ENCODE measurements around the gene SH3BP2.
A peak's percentile ranks its signal among the peaks of the same experiment; 100 is the strongest.

SH3BP2 gene

DNA sequence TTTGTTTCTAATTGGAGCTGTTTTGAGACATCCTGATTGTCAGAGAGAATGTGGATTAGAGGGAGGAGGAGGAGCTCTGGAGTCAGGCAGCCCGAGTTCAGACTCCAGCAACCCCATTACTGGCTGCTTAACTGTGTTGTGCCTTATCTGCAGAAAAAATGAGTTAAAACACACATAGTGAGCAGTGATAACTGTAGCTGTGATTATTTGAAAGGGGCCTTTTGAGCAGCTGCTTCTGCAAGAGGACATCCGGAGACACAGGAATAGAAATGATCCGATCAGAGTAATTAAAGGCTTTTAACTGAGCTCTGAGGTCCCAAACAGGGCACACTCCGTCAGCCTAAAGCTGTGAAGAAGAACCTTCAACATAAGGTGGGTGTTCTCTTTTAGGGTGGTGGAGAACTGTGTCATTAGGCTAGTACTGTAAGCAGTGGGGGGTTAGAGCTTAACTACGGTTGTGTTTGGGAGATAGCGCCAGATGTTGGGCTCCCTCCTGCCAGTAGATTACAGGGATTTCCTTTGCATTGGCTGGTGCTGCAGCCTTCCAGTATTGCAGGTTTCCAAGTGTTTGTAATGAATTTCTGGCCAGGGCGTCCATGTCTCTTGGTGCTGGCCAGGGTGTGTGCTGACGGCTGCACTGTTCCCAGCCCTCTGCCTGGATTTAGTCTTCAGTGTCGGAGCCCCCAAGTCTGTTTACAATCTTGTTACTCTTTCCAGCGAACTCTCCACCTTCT is 75.0 kb downstream of the SH3BP2 start:
- H3K4me2 ChIP-seq (ENCODE audit: low read depth, low read length, poor library complexity, severe bottlenecking) = peak overlapping the region; percentile 56
- H3K9me3 ChIP-seq (ENCODE audit: insufficient read depth, low read depth, low read length) = no peaks in the 10 kb centered on the region
- H3K9me2 ChIP-seq (replicated peaks; ENCODE audit: low read depth, low read length) = no peaks in the 10 kb centered on the region
- no peaks in the 10 kb centered on the region for H3K27me3 ChIP-seq (ENCODE audit: insufficient read depth, low read length, poor library complexity, severe bottlenecking)
- H2AFZ ChIP-seq (ENCODE audit: low read length) = no peak overlapping the region
- H3K79me2 ChIP-seq (ENCODE audit: insufficient read depth, low read length) = peaks cover 97% of the 10 kb centered on the region
- no peak for TF ChIP-seq EZH2phosphoT487 (IDR thresholded peaks at IDR 0.05; ENCODE audit: borderline replicate concordance)
- H3F3A ChIP-seq (ENCODE audit: low read depth) = no peaks in the 10 kb centered on the region
- H3K4me3 ChIP-seq (ENCODE audit: low read length, poor library complexity, severe bottlenecking) = no peak overlapping the region
- peak overlapping the region; percentile 12 for H3K9ac ChIP-seq (ENCODE audit: low read depth, low read length, poor library complexity, severe bottlenecking)
- peaks cover 43% of the 10 kb centered on the region for H3K4me1 ChIP-seq (ENCODE audit: insufficient read depth, low read length, poor library complexity, severe bottlenecking)
- H4K20me1 ChIP-seq (ENCODE audit: insufficient read depth, low read length, poor library complexity, severe bottlenecking) = peaks cover 51% of the 10 kb centered on the region
- H3K36me3 ChIP-seq (ENCODE audit: insufficient read depth, low read length) = no peaks in the 10 kb centered on the region

DNA sequence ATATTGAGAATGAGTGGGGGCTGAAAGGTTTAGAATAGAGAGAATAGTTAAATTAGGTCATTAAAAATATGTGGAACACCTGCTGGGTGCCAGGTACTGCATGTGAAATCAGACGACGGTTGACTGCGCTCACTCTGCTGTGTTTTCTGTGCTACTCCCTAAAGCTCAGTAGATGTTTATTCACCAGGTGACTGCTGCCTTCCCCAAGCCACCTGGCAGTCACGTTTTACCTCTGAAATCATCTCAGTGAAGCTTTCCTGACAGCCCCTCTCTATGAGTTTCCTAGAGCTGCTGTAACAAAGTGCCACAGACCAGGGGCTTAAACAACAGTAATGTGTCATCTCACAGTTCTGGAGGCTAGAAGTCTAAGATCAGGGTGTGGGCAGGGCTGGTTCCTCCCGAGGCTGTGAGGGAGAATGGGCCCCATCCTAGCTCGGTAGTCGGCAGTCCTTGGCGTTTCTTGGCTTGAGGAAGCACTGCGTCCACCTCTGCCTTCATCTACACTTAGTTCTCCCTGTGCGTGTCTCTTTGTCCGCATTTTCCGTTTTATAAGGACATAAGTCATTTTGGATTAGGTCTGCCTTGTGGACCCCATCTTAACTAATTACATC is 76.1 kb downstream of the SH3BP2 start:
- H3K9ac ChIP-seq (ENCODE audit: low read depth, low read length, poor library complexity, severe bottlenecking) = no peak overlapping the region
- peaks cover 97% of the 10 kb centered on the region for H3K79me2 ChIP-seq (ENCODE audit: insufficient read depth, low read length)
- no peaks in the 10 kb centered on the region for H3K27me3 ChIP-seq (ENCODE audit: insufficient read depth, low read length, poor library complexity, severe bottlenecking)
- no peak overlapping the region for H3K4me3 ChIP-seq (ENCODE audit: low read length, poor library complexity, severe bottlenecking)
- H3F3A ChIP-seq (ENCODE audit: low read depth) = no peaks in the 10 kb centered on the region
- TF ChIP-seq, protein P1, sequence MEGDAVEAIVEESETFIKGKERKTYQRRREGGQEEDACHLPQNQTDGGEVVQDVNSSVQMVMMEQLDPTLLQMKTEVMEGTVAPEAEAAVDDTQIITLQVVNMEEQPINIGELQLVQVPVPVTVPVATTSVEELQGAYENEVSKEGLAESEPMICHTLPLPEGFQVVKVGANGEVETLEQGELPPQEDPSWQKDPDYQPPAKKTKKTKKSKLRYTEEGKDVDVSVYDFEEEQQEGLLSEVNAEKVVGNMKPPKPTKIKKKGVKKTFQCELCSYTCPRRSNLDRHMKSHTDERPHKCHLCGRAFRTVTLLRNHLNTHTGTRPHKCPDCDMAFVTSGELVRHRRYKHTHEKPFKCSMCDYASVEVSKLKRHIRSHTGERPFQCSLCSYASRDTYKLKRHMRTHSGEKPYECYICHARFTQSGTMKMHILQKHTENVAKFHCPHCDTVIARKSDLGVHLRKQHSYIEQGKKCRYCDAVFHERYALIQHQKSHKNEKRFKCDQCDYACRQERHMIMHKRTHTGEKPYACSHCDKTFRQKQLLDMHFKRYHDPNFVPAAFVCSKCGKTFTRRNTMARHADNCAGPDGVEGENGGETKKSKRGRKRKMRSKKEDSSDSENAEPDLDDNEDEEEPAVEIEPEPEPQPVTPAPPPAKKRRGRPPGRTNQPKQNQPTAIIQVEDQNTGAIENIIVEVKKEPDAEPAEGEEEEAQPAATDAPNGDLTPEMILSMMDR (conservative IDR thresholded peaks at IDR 0.05; ENCODE audit: low read length) = no peak
- no peak for TF ChIP-seq EZH2phosphoT487 (IDR thresholded peaks at IDR 0.05; ENCODE audit: borderline replicate concordance)
- peaks cover 50% of the 10 kb centered on the region for H4K20me1 ChIP-seq (ENCODE audit: insufficient read depth, low read length, poor library complexity, severe bottlenecking)
- no peaks in the 10 kb centered on the region for H3K9me2 ChIP-seq (replicated peaks; ENCODE audit: low read depth, low read length)
- no peaks in the 10 kb centered on the region for H3K36me3 ChIP-seq (ENCODE audit: insufficient read depth, low read length)
- H3K4me1 ChIP-seq (ENCODE audit: insufficient read depth, low read length, poor library complexity, severe bottlenecking) = peaks cover 43% of the 10 kb centered on the region
- no peak overlapping the region for H2AFZ ChIP-seq (ENCODE audit: low read length)
- no peaks in the 10 kb centered on the region for H3K9me3 ChIP-seq (ENCODE audit: insufficient read depth, low read depth, low read length)
- no peak overlapping the region for H3K4me2 ChIP-seq (ENCODE audit: low read depth, low read length, poor library complexity, severe bottlenecking)

DNA sequence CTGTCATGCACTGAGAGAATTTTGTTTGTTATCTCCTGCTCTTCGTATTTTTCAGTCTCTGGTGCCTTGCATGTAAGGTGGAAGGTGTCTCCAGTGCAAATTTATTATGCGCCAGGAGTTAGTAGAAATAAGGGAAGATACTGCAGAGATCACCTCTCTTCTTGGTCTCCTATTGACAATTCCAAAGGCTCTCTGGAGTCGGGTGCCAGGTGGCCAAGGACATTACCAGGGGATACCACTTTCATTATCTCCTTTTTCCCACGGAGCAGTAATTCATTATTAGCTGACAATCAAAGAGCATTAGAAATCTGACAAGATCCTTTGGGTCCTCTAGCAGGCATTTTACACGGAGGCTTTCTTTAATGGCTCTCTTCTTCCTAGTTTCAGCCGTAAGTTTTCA is 76.8 kb downstream of the SH3BP2 start:
- no peak overlapping the region for H3K9ac ChIP-seq (ENCODE audit: low read depth, low read length, poor library complexity, severe bottlenecking)
- no peaks in the 10 kb centered on the region for H3K27me3 ChIP-seq (ENCODE audit: insufficient read depth, low read length, poor library complexity, severe bottlenecking)
- peaks cover 97% of the 10 kb centered on the region for H3K79me2 ChIP-seq (ENCODE audit: insufficient read depth, low read length)
- peaks cover 39% of the 10 kb centered on the region for H3K4me1 ChIP-seq (ENCODE audit: insufficient read depth, low read length, poor library complexity, severe bottlenecking)
- no peaks in the 10 kb centered on the region for H3K36me3 ChIP-seq (ENCODE audit: insufficient read depth, low read length)
- no peak overlapping the region for H3K4me2 ChIP-seq (ENCODE audit: low read depth, low read length, poor library complexity, severe bottlenecking)
- TF ChIP-seq, protein P1 (conservative IDR thresholded peaks at IDR 0.05; ENCODE audit: low read length) = no peak
- TF ChIP-seq EZH2phosphoT487 (IDR thresholded peaks at IDR 0.05; ENCODE audit: borderline replicate concordance) = no peak
- no peak overlapping the region for H3K4me3 ChIP-seq (ENCODE audit: low read length, poor library complexity, severe bottlenecking)
- H3K9me2 ChIP-seq (replicated peaks; ENCODE audit: low read depth, low read length) = no peaks in the 10 kb centered on the region
- H3F3A ChIP-seq (ENCODE audit: low read depth) = no peaks in the 10 kb centered on the region
- H4K20me1 ChIP-seq (ENCODE audit: insufficient read depth, low read length, poor library complexity, severe bottlenecking) = peaks cover 50% of the 10 kb centered on the region
- no peaks in the 10 kb centered on the region for H3K9me3 ChIP-seq (ENCODE audit: insufficient read depth, low read depth, low read length)
- no peak overlapping the region for H2AFZ ChIP-seq (ENCODE audit: low read length)
